HG02571 (cell line): ENCODE measurements around the gene EFCAB11.

Experiments
- ATAC-seq: cut with Tn5 transposase; IDR thresholded peaks from one replicate; pipeline ENCODE4 v1.9.1; 2021; ENCODE audit warnings: mild to moderate bottlenecking, moderate library complexity; ENCODE audit not compliant: unreplicated experiment

EFCAB11 gene

DNA sequence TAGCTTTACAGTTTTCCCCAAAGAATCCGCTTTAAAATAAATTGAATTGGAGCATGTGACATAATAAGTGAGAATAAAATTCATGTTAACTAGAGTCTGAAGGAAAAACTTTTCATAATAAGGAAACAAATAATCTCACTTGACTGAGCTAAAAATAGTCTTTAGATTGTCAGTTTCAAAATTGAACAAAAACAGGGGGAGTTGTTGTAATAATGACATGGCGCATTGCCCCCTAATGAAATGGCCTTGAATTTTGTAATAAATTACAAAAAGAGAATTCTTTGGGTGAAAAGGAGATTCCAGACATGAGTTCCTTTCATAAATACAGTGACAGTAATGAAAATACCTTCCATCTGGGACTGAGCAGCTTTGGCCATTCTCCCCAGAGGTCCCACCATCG lies 178.6 kb downstream of the EFCAB11 start:
- no peak for ATAC-seq

GRCh38 chr14:89775151-89775550 lies 179.4 kb downstream of the EFCAB11 start:
- ATAC-seq = no peak

DNA sequence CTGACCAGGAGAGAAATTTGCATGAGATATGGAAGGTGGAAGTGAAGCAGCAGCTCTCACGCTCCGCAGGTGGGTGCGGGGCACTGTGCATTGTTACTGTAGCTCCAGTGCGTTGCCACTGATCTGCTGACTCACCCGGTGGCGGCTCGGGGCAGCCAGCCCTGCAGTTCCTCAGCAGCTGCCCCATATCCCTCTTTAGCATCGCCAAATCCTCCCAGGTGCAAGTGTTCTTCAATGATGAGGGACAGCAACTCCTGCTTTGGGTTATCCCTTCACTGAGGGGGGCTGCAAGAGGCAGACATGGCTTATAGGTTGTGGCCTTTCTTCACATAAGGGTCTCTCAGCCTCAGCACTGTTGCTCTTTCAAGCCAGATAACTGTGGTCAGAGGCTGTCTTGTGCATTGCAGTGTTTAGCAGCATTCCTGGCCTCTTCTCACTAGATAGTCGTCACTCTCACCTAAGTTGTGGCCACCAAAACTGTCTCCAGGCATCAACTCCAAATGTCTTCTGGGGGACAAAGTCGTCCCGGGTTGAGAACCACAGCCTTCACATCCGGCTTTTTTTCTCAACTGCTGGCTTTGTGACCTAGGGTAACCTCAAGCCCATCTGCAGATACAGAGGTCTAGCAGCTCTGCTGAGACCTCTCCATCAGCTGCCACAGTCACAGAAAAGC lies 180.8 kb downstream of the EFCAB11 start:
- peak; percentile 81 for ATAC-seq

- ATAC-seq = peak; percentile 44
These were observed 181.4 kb downstream of the EFCAB11 start for GRCh38 chr14:89773151-89773550.

- no peak for ATAC-seq
These were observed 183.3 kb downstream of the EFCAB11 start for GRCh38 chr14:89771251-89771650.

DNA sequence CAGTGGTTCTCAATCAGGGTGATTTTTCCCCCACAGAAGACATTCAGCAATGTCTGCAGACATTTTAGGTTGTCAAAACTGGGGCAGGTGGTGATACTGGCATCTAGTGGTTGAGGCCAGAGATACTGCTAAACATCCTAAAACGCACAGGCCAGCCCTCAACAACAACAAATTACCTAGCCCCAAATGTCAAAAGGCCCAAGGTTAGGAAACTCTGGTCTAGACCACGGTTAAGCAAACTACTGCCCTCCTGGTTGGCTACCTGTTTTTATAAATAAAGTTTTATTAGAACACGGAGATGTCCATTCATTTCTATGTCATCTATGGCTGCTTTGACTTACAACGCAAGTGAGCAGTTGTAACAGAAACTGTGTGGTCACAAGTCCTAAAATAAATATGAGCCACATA lies 186.7 kb downstream of the EFCAB11 start:
- peak; percentile 81 for ATAC-seq

- no peak for ATAC-seq
These were observed 187.4 kb downstream of the EFCAB11 start for GRCh38 chr14:89767131-89767530.

- no peak for ATAC-seq
These were observed 189.2 kb downstream of the EFCAB11 start for GRCh38 chr14:89765346-89765745.

GRCh38 chr14:89760086-89760485 lies 194.4 kb downstream of the EFCAB11 start:
- no peak for ATAC-seq

- no peak for ATAC-seq
These were observed 197.1 kb downstream of the EFCAB11 start for GRCh38 chr14:89757313-89757939.

DNA sequence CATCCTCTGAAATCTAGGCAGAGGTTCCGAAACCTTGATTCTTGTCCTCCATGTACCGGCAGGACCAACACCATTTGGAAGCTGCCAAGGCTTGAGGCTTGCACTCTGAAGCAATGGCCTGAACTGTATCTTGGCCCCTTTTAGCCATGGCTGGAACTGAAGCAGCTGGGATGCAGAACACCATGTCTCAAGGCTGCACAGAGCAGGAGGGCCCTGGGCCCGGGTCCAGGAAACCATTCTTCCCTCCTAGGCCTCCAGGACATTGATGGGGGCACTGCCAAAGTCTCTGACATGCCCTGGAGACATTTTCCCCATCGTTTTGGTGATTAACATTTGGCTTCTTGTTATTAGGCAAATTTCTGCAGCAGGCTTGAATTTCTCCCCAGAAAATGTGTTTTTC lies 198.7 kb downstream of the EFCAB11 start:
- ATAC-seq = no peak

DNA sequence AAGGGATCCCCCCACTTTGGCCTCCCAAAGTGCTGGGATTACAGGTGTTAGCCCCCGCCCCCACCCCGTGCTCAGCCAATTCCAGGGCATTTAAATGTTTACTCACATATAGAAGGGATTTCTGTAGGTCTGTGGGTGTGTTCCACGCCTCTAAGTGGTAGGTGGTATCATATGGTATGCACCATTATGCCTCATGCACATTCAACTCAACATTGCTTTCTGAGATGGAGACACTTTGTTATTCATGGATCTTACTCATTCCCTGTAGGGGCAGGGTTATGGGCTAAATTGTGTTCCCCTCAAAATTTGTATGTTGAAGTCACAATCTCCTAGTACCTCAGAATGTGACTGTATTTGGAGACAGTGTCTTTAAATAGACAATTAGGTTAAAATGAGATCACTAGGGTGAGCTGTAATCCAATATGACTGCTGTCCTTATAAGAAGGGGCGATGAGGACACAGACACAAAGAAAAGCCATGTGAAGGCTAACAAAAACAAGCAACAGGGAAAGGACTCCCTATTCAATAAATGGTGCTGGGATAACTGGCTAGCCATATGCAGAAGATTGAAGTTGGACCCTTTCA lies 200.6 kb downstream of the EFCAB11 start:
- no peak for ATAC-seq

DNA sequence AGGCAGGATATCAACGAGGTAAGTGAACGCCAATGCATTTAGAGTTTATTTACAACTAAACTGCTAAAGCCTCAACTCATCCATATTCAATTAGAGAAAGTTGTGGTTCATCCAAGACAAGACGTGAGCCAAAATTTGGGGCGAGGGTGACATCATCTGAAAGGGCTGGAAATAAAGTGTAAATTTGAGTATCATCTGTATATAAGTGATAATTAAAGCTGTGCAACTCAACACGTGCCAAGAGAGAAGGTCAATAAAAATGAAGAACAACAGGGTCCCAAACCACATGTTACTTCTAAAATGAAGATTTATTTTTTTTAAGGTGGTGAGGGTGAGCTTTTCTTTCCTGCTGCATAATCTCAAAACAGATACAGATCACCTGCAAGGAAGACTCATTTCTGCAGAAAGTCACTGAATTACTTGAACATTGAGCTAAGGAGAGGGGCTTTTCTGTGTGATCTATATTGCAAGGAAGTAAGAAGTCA lies 203.6 kb downstream of the EFCAB11 start:
- no peak for ATAC-seq

DNA sequence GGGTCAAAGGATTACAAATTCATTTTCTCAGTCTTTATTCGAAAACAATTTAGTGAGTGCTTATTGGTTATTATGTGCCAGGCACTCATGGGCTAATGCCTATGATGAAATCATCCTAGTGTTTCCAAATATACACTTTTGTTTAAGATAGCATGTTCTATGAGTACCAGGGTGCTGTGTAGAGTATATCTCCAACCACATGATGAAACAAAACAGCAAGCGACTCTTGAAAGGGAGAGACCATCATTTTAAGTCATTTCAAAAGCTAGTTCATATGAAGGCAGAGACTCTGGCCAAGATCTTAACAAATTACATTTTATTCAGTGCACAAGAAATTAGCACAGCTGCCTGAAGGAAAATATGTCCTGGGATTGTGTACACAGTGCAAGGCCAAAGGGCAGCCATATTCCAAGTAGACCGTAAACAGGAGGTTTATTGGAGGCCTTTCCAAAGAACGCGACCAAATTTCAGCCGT lies 204.2 kb downstream of the EFCAB11 start:
- no peak for ATAC-seq

- no peak for ATAC-seq
These were observed 206.5 kb downstream of the EFCAB11 start for GRCh38 chr14:89748004-89748403.

GRCh38 chr14:89747126-89747525 lies 207.4 kb downstream of the EFCAB11 start:
- ATAC-seq = no peak

- no peak for ATAC-seq
These were observed 207.9 kb downstream of the EFCAB11 start for GRCh38 chr14:89746654-89747053.

DNA sequence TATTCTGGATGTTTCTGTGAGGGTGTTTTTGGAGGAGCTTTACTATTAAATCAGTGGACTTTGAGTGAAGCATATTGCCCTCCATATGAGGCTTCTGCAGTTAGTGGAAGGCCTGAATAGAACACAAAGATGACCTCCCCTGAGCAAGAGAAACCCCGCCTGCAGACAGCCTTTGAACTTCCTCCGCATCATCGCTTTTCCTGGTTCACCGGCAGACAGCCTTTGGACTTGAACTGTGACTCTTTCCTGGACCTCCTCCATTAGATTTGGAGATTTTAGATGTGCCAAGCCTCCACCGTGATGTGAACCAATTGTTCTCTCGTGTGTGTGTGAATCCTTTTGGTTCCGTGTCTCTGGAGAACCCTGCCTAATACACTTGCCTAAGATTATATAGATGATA lies 208.4 kb downstream of the EFCAB11 start:
- no peak for ATAC-seq
